Glutamatergic neuron (in vitro differentiated cells): ENCODE results near the gene KLK3. TPM values are rescaled to one million over a fixed set of nuclear protein-coding genes. Genes with fewer than 3 reads are reported as not detected.

Experiments used
- DNase-seq: peaks from one replicate; pipeline ENCODE4 v3.0.0; 2022
- H3K27ac Mint-ChIP-seq: one replicate; pipeline ENCODE4 v1.8.0; 2020; ENCODE audit warnings: mild to moderate bottlenecking, mixed read lengths, inconsistent platforms; ENCODE audit not compliant: unreplicated experiment
- H3K27me3 Mint-ChIP-seq: one replicate; pipeline ENCODE4 v1.8.0; 2020; ENCODE audit warnings: mild to moderate bottlenecking, moderate library complexity, mixed read lengths, inconsistent platforms; ENCODE audit not compliant: unreplicated experiment
- H3K36me3 Mint-ChIP-seq: one replicate; pipeline ENCODE4 v1.8.0; 2020; ENCODE audit warnings: mild to moderate bottlenecking, mixed read lengths, inconsistent platforms; ENCODE audit not compliant: unreplicated experiment
- H3K4me1 Mint-ChIP-seq: one replicate; pipeline ENCODE4 v1.8.0; 2020; ENCODE audit warnings: mild to moderate bottlenecking, low read depth, mixed read lengths, inconsistent platforms; ENCODE audit not compliant: unreplicated experiment
- H3K4me3 Mint-ChIP-seq: one replicate; pipeline ENCODE4 v1.8.0; 2020; ENCODE audit warnings: mild to moderate bottlenecking, mixed read lengths, inconsistent platforms; ENCODE audit not compliant: unreplicated experiment
- H3K9me3 Mint-ChIP-seq: one replicate; pipeline ENCODE4 v1.8.0; 2020; ENCODE audit warnings: mild to moderate bottlenecking, moderate library complexity, mixed read lengths, inconsistent platforms; ENCODE audit not compliant: unreplicated experiment
- CTCF ChIP-seq: fragments of 200-600 bp; sonication (generic); IDR thresholded peaks from one replicate; pipeline ENCODE4 v1.5.0; 2021; ENCODE audit not compliant: partially characterized antibody, unreplicated experiment
- total RNA-seq: library from RNA; stranded (reverse); fragmentation: NEBNext Ultra II Directional; extraction: Animal tissue kit (Norgen Biotek cat#: 25700); gene quantifications from one replicate; pipeline ENCODE4 v1.2.1, GENCODE V29; 2021; ENCODE audit not compliant: unreplicated experiment

KLK3 gene
- total RNA-seq, 1 donor from 2014 or later: not detected

- H3K9me3 Mint-ChIP-seq: peaks cover 16% of the 10 kb centered on the region
- peaks cover 33% of the 10 kb centered on the region for H3K27me3 Mint-ChIP-seq
- TF ChIP-seq CTCF: no peak
- H3K4me1 Mint-ChIP-seq: peaks cover 3% of the 10 kb centered on the region
- H3K27ac Mint-ChIP-seq: no peak overlapping the region
- DNase-seq: no peak
- no peak overlapping the region for H3K4me3 Mint-ChIP-seq
- peaks cover 7% of the 10 kb centered on the region for H3K36me3 Mint-ChIP-seq
These were observed 39.3 kb upstream of the KLK3 start for GRCh38 chr19:50815439-50815838.

DNA sequence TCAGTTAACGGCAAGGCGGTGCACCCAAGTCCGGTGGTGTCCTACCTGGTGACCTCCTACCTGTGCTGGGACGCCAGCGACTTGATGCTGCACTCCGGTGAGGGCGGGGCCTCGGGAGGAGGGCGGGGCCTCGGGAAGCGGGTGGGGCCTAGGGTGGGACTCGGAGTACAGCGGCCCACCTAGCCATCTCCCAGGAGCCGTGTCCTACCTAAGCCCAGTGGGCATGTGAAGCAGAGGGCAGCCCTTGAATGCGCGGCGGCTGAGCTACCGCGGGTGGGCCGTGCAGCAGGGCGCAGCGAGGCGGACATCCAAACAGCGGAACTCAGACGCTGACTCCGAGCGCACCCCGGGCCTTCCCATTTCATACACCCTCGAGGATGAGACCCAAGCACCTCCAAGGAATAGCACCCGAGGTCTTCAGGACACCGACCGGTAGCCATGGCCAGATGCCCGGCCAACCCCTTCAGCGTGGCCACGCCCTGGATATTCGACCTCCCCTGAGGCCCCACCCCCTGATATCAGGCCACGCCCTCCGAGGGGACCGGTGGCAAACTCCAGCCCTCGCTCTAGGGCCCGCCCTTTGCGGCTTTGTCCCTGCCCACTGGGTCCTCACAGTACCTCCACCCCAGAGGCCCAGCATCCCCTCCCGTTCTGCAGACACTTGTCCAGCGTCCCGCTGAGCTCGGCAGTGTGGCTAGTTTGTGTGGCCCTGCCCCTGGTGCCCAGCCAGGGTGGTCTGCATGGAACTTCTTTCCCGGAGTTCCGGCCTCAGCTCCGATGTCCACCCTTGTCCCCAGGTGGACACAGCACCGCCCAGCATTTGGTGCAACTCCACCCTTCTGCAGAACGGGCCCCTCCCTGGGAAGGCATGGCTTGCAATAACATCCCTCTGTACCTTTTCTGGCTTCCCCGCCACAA, 36.5 kb upstream of the KLK3 start:
- no peak for TF ChIP-seq CTCF
- Mint-ChIP-seq H3K4me3 (peak overlapping the region; percentile 71), H3K36me3 (peaks cover 9% of the 10 kb centered on the region), H3K27me3 (peaks cover 22% of the 10 kb centered on the region), H3K27ac (peak overlapping the region; percentile 48), H3K4me1 (peaks cover 9% of the 10 kb centered on the region), H3K9me3 (peaks cover 10% of the 10 kb centered on the region)
- peak; percentile 80 for DNase-seq

DNA sequence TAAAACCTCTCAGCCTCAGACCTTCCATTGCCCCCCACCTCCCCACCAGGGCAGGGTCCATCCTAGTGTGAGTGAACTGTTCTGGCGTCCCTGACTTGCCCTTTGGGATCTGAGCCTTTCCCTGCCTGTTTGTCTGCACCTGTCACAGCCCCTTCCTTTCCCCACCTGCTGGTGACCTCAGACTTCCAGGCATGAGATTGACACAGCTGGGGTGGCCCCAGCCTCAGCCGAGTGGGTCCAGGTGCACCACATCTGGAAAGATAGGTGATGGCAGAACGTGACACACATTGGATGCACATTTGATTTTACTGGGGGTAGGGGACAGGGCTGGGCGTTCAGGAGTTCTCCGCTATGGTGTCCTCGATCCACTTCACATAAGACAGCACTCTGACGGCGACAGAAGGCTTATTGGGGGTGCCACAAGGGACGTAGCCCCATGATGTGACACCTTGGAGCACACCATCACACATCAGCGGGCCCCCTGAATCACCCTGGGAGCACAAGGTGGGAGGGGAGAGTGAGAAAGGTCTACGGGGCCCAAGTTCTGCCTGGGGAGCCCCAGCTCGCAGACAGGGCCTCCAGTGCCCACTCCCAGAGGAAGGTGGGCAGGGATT, 35.7 kb upstream of the KLK3 start:
- H3K27me3 Mint-ChIP-seq: peaks cover 22% of the 10 kb centered on the region

DNA sequence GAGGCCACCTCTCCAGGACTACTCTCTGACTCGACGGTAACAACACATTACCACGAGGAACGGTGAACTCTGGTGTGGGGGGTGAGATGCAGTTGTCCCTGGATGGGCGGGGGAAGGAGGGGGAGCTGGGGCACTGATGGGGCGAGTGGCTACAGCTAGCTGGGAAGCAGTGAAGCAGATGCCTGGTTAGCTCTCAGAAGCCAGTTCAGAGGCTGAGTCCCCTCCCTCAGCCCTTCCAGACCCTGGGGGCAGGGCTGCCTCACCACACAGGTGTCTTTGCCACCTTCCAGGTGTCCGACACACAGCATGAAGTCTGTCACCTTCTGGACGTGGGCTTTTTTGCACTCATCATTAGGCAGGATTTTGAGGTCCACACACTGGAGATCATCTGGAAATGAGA, 35.1 kb upstream of the KLK3 start:
- Mint-ChIP-seq H3K27ac (no peak overlapping the region), H3K36me3 (peaks cover 10% of the 10 kb centered on the region), H3K4me1 (peaks cover 9% of the 10 kb centered on the region), H3K27me3 (peaks cover 19% of the 10 kb centered on the region), H3K4me3 (no peak overlapping the region), H3K9me3 (peaks cover 11% of the 10 kb centered on the region)
- no peak for DNase-seq
- no peak for TF ChIP-seq CTCF

More for the DNA sequence above, 35.7 kb upstream of the KLK3 start:
- no peak for DNase-seq
- peaks cover 9% of the 10 kb centered on the region for H3K36me3 Mint-ChIP-seq
- no peak for TF ChIP-seq CTCF
- peak overlapping the region; percentile 48 for H3K27ac Mint-ChIP-seq
- peaks cover 9% of the 10 kb centered on the region for H3K9me3 Mint-ChIP-seq
- H3K4me3 Mint-ChIP-seq: peak overlapping the region; percentile 71
- H3K4me1 Mint-ChIP-seq: peaks cover 9% of the 10 kb centered on the region

DNA sequence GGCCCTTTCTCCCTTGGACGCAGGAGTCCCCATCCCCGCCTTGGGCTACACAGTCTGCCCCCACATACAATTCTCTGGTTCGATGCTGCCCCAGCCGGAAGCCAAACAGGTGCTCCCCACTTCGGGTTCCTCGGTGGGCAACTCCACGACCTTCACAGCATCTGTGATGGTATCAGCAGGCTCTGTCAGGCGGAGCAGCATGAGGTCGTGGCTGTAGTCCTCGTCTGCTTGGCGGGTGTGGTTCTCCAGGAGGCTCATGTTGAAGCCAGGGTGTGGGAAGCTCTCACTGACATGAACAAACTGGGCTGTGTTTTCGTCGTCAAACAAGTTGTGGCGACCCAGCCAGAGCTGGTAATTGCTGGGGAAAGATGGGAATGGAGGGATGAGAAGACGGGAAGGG, 34.6 kb upstream of the KLK3 start:
- Mint-ChIP-seq H3K27ac (no peak overlapping the region), H3K27me3 (peaks cover 19% of the 10 kb centered on the region), H3K9me3 (peaks cover 9% of the 10 kb centered on the region), H3K4me1 (peaks cover 9% of the 10 kb centered on the region), H3K36me3 (peaks cover 9% of the 10 kb centered on the region), H3K4me3 (no peak overlapping the region)
- no peak for DNase-seq
- no peak for TF ChIP-seq CTCF
